ENCODE measurements around the gene NCAN. TPM values are rescaled to one million over a fixed set of nuclear protein-coding genes. Genes with fewer than 3 reads are reported as not detected.

NCAN gene
- polyA plus RNA-seq, 3 donors: not detected

- Histone ChIP-seq H3K4me3 (replicated peaks in 1 of 3; ENCODE audit: low read depth in 2 of 3, low read length in 3 of 3) (no peak overlapping the region), H3K4me2 (replicated peaks; ENCODE audit: extremely low read depth, low read length, poor library complexity, severe bottlenecking) (no peak overlapping the region), H3K4me1 (ENCODE audit: control insufficient read depth in 1 of 2, insufficient read depth in 2 of 2, low read length in 2 of 2) (peaks cover under 1% of the 10 kb centered on the region in 2 donors), H2AFZ (ENCODE audit: insufficient read depth, low read depth, low read length, poor library complexity, severe bottlenecking) (no peak overlapping the region), H3K9ac (ENCODE audit: insufficient read depth, low read length, poor library complexity, severe bottlenecking) (no peak overlapping the region), H3K27me3 (ENCODE audit: control insufficient read depth in 2 of 2, insufficient read depth in 2 of 2, low read length in 2 of 2) (no peaks in the 10 kb centered on the region), H4K20me1 (ENCODE audit: insufficient read depth, low read length) (peaks cover 19% of the 10 kb centered on the region), H3K79me2 (ENCODE audit: insufficient read depth, low read length) (peaks cover 15% of the 10 kb centered on the region), H3K36me3 (replicated peaks in 1 of 2; ENCODE audit: control insufficient read depth in 1 of 2, insufficient read depth in 2 of 2, low read length in 2 of 2) (peaks cover 54 to 79% of the 10 kb centered on the region in 2 donors), H3K9me3 (replicated peaks in 1 of 2; ENCODE audit: control insufficient read depth in 1 of 2, insufficient read depth in 1 of 2, low read length in 2 of 2) (peaks cover 7 to 9% of the 10 kb centered on the region in 2 donors), H3K27ac (ENCODE audit: low read depth in 1 of 2, low read length in 2 of 2) (no peak overlapping the region)
- Mint-ChIP-seq H3K36me3 (peaks cover 57 to 89% of the 10 kb centered on the region in 2 donors), H3K27ac (peak overlapping the region in 3 of 7 donors; percentile 12 to 65 (median 33)), H3K9me3 (peaks cover 7 to 15% (median 7%) of the 10 kb centered on the region in 7 donors), H3K27me3 (ENCODE audit: low read depth in 3 of 3) (no peaks in the 10 kb centered on the region), H3K4me1 (peaks cover 5% of the 10 kb centered on the region), H3K4me3 (no peak overlapping the region)
- intact Hi-C loops (cut with micrococcal nuclease): no loop called here
- no peak for DNase-seq
- TF ChIP-seq, protein P1, sequence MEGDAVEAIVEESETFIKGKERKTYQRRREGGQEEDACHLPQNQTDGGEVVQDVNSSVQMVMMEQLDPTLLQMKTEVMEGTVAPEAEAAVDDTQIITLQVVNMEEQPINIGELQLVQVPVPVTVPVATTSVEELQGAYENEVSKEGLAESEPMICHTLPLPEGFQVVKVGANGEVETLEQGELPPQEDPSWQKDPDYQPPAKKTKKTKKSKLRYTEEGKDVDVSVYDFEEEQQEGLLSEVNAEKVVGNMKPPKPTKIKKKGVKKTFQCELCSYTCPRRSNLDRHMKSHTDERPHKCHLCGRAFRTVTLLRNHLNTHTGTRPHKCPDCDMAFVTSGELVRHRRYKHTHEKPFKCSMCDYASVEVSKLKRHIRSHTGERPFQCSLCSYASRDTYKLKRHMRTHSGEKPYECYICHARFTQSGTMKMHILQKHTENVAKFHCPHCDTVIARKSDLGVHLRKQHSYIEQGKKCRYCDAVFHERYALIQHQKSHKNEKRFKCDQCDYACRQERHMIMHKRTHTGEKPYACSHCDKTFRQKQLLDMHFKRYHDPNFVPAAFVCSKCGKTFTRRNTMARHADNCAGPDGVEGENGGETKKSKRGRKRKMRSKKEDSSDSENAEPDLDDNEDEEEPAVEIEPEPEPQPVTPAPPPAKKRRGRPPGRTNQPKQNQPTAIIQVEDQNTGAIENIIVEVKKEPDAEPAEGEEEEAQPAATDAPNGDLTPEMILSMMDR (IDR thresholded peaks at IDR 0.05): no peak
- 77% methylated on average over 6 of the region's 9 CpGs for WGBS (ENCODE audit: insufficient coverage)
Measured at GRCh38 chr19:19181488-19181998, 30.2 kb upstream of the NCAN start.

GRCh38 chr19:19185853-19186740 is 25.7 kb upstream of the NCAN start:
- DNase-seq: peak; percentile 57 to 79 (median 60)
- H4K20me1 ChIP-seq (ENCODE audit: insufficient read depth, low read length): peaks cover 23% of the 10 kb centered on the region
- H3K27ac ChIP-seq (ENCODE audit: low read depth in 1 of 2, low read length in 2 of 2): peak overlapping the region; percentile 68 to 87
- H2AFZ ChIP-seq (ENCODE audit: insufficient read depth, low read depth, low read length, poor library complexity, severe bottlenecking): no peak overlapping the region
- H3K4me1 ChIP-seq (ENCODE audit: control insufficient read depth in 1 of 2, insufficient read depth in 2 of 2, low read length in 2 of 2): peaks cover 16 to 29% of the 10 kb centered on the region in 2 donors
- no peak overlapping the region for H3K9ac ChIP-seq (ENCODE audit: insufficient read depth, low read length, poor library complexity, severe bottlenecking)
- peaks cover 24 to 48% of the 10 kb centered on the region in 2 donors for H3K36me3 ChIP-seq (replicated peaks in 1 of 2; ENCODE audit: control insufficient read depth in 1 of 2, insufficient read depth in 2 of 2, low read length in 2 of 2)
- H3K27me3 ChIP-seq (ENCODE audit: control insufficient read depth in 2 of 2, insufficient read depth in 2 of 2, low read length in 2 of 2): no peaks in the 10 kb centered on the region
- Mint-ChIP-seq H3K27ac (peak overlapping the region; percentile 64 to 87 (median 84)), H3K36me3 (peaks cover 44 to 75% of the 10 kb centered on the region in 2 donors), H3K27me3 (ENCODE audit: low read depth in 3 of 3) (peaks cover 0 to 1% (median 0%) of the 10 kb centered on the region in 3 donors), H3K4me3 (peak overlapping the region in 1 of 2 donors; percentile 2), H3K4me1 (peaks cover 26% of the 10 kb centered on the region), H3K9me3 (peaks cover 15 to 29% (median 22%) of the 10 kb centered on the region in 7 donors)
- peaks cover 11 to 31% of the 10 kb centered on the region in 2 donors for H3K9me3 ChIP-seq (replicated peaks in 1 of 2; ENCODE audit: control insufficient read depth in 1 of 2, insufficient read depth in 1 of 2, low read length in 2 of 2)
- TF ChIP-seq, protein P1 (IDR thresholded peaks at IDR 0.05): peak; percentile 19
- peak overlapping the region in 1 of 3 experiments; percentile 51 for H3K4me3 ChIP-seq (replicated peaks in 1 of 3; ENCODE audit: low read depth in 2 of 3, low read length in 3 of 3)
- H3K4me2 ChIP-seq (replicated peaks; ENCODE audit: extremely low read depth, low read length, poor library complexity, severe bottlenecking): no peak overlapping the region
- peaks cover 43% of the 10 kb centered on the region for H3K79me2 ChIP-seq (ENCODE audit: insufficient read depth, low read length)
- 96% methylated on average over 5 of the region's 9 CpGs for WGBS (ENCODE audit: insufficient coverage)
- intact Hi-C loops (cut with micrococcal nuclease): no loop called here
